ENCODE measurements around the gene BTF3. TPM values are rescaled to one million over a fixed set of nuclear protein-coding genes. Genes with fewer than 3 reads are reported as not detected.
"Not testable (repeated sequence)": the region's sequence is repeated elsewhere in the genome, so short reads cannot be mapped to it uniquely, and the experiment has no call there.

Gene BTF3
- total RNA-seq, 1 donor from 2014 or later: 364 TPM

GRCh38 chr5:73482383-73483136 lies 15.7 kb upstream of the BTF3 start:
- DNase-seq (no peak), ATAC-seq (ENCODE audit: poor library complexity) (no peak)
- intact Hi-C loops (cut with DNase I): no loop called here

- intact Hi-C loops (cut with DNase I): no loop called here
Observed at GRCh38 chr5:73483676-73484075, 14.6 kb upstream of the BTF3 start.

GRCh38 chr5:73484511-73484910 lies 13.7 kb upstream of the BTF3 start:
- DNase-seq: no peak
- ATAC-seq (ENCODE audit: poor library complexity): no peak
- intact Hi-C loops (cut with DNase I): no loop called here

More at GRCh38 chr5:73483676-73484075, 14.6 kb upstream of the BTF3 start:
- ATAC-seq (ENCODE audit: poor library complexity) (no peak), DNase-seq (no peak)

- intact Hi-C loops (cut with DNase I): no loop called here
- no peak for ATAC-seq (ENCODE audit: poor library complexity)
- no peak for DNase-seq
Observed at GRCh38 chr5:73485715-73486114, 12.5 kb upstream of the BTF3 start.

- ATAC-seq (ENCODE audit: poor library complexity): no peak
- DNase-seq: no peak
- intact Hi-C loops (cut with DNase I): no loop called here
Observed at GRCh38 chr5:73486119-73486899, 11.9 kb upstream of the BTF3 start.

GRCh38 chr5:73487257-73487656 lies 11.0 kb upstream of the BTF3 start:
- DNase-seq; intact Hi-C loops (cut with DNase I); ATAC-seq (ENCODE audit: poor library complexity): not testable (repeated sequence)

- DNase-seq (no peak), ATAC-seq (ENCODE audit: poor library complexity) (no peak)
- intact Hi-C loops (cut with DNase I): no loop called here
Observed at GRCh38 chr5:73487815-73488214, 10.4 kb upstream of the BTF3 start.

GRCh38 chr5:73488806-73489205 lies 9.4 kb upstream of the BTF3 start:
- no peak for DNase-seq
- intact Hi-C loops (cut with DNase I): no loop called here
- ATAC-seq (ENCODE audit: poor library complexity): no peak

- no peak for ATAC-seq (ENCODE audit: poor library complexity)
Observed at GRCh38 chr5:73490088-73490487, 8.2 kb upstream of the BTF3 start.

GRCh38 chr5:73491155-73491554 lies 7.1 kb upstream of the BTF3 start:
- ATAC-seq (ENCODE audit: poor library complexity): no peak
- DNase-seq: no peak
- intact Hi-C loops (cut with DNase I): no loop called here

More at GRCh38 chr5:73490088-73490487, 8.2 kb upstream of the BTF3 start:
- intact Hi-C loops (cut with DNase I): no loop called here
- no peak for DNase-seq

GRCh38 chr5:73493421-73493820 lies 4.8 kb upstream of the BTF3 start:
- DNase-seq: no peak
- no peak for ATAC-seq (ENCODE audit: poor library complexity)
- intact Hi-C loops (cut with DNase I): no loop called here

- DNase-seq: no peak
- intact Hi-C loops (cut with DNase I): no loop called here
- no peak for ATAC-seq (ENCODE audit: poor library complexity)
Observed at GRCh38 chr5:73494721-73495120, 3.5 kb upstream of the BTF3 start.

- no peak for DNase-seq
- ATAC-seq (ENCODE audit: poor library complexity): no peak
- intact Hi-C loops (cut with DNase I): no loop called here
Observed at GRCh38 chr5:73495772-73496335, 2.4 kb upstream of the BTF3 start.

GRCh38 chr5:73496984-73497457 lies 1.2 kb upstream of the BTF3 start:
- DNase-seq (no peak), ATAC-seq (ENCODE audit: poor library complexity) (no peak)
- intact Hi-C loops (cut with DNase I): no loop called here

- no peak for DNase-seq
- peak; percentile 1 for ATAC-seq (ENCODE audit: poor library complexity)
- intact Hi-C loops (cut with DNase I): no loop called here
Observed at GRCh38 chr5:73497497-73498056, 665 bp upstream of the BTF3 start.

GRCh38 chr5:73499187-73499586 lies 945 bp downstream of the BTF3 start:
- no peak for ATAC-seq (ENCODE audit: poor library complexity)
- intact Hi-C loops (cut with DNase I): no loop called here
- no peak for DNase-seq

- ATAC-seq (ENCODE audit: poor library complexity) (no peak), DNase-seq (no peak)
- intact Hi-C loops (cut with DNase I): no loop called here
Observed at GRCh38 chr5:73499756-73500155, 1.5 kb downstream of the BTF3 start.

- intact Hi-C loops (cut with DNase I): no loop called here
- ATAC-seq (ENCODE audit: poor library complexity) (no peak), DNase-seq (no peak)
Observed at GRCh38 chr5:73501406-73501805, 3.2 kb downstream of the BTF3 start.

GRCh38 chr5:73506459-73506955 lies 8.3 kb downstream of the BTF3 start:
- intact Hi-C loops (cut with DNase I): no loop called here
- ATAC-seq (ENCODE audit: poor library complexity): no peak
- DNase-seq: no peak
